Measurements from ENCODE around the gene STRADA.

DNA sequence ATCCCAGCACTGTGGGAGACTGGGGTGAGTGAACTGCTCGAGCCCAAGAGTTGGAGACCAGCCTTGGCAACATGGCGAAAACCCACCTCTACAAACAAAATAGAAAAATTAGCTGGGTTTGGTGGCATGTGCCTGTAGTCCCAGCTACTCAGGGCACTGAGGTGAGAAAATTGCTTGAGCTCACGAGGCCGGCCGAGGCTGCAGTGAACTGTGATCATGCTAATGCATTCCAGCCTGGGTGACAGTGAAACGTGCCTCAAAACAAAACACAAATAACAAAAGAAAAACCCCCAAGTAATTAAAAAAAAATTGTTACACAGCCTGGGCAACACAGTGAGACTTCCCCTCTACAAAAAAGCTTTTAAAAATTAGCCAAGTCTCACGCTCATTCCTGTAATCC is 26.8 kb upstream of the STRADA start:
- TF ChIP-seq, protein P1, sequence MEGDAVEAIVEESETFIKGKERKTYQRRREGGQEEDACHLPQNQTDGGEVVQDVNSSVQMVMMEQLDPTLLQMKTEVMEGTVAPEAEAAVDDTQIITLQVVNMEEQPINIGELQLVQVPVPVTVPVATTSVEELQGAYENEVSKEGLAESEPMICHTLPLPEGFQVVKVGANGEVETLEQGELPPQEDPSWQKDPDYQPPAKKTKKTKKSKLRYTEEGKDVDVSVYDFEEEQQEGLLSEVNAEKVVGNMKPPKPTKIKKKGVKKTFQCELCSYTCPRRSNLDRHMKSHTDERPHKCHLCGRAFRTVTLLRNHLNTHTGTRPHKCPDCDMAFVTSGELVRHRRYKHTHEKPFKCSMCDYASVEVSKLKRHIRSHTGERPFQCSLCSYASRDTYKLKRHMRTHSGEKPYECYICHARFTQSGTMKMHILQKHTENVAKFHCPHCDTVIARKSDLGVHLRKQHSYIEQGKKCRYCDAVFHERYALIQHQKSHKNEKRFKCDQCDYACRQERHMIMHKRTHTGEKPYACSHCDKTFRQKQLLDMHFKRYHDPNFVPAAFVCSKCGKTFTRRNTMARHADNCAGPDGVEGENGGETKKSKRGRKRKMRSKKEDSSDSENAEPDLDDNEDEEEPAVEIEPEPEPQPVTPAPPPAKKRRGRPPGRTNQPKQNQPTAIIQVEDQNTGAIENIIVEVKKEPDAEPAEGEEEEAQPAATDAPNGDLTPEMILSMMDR (IDR thresholded peaks at IDR 0.05 in 2 of 3, conservative IDR thresholded peaks at IDR 0.05 in 1 of 3; ENCODE audit: insufficient read depth in 2 of 3, low read depth in 1 of 3, low read length in 3 of 3) = no peak
- TF ChIP-seq HOXB6 (CRISPR knock-in tag; IDR thresholded peaks at IDR 0.05; ENCODE audit: borderline replicate concordance) (no peak), ZFP1 (CRISPR knock-in tag; IDR thresholded peaks at IDR 0.05) (no peak), CBX5 (IDR thresholded peaks at IDR 0.05; ENCODE audit: borderline replicate concordance, low read depth) (no peak)

All from K562 (cell line).